Neural progenitor cell (in vitro differentiated cells): ENCODE measurements around the gene LIAS. TPM values are rescaled to one million over a fixed set of nuclear protein-coding genes. Genes with fewer than 3 reads are reported as not detected.

Source experiments
- DNase-seq: peaks from one replicate; pipeline ENCODE4 v3.0.0-alpha.2; 2016; ENCODE audit warnings: low spot score
- H2AFZ ChIP-seq: fragments of 200-600 bp; sonication (generic); replicated peaks from 2 replicates; pipeline ENCODE4 v1.6.1; 2016; ENCODE audit warnings: antibody characterized with exemption
- H3F3A ChIP-seq: fragments of 200-600 bp; sonication (generic); 2 replicates; pipeline ENCODE4 v1.6.1; 2016; ENCODE audit warnings: antibody characterized with exemption, low read depth
- H3K27ac ChIP-seq: fragments of 200-600 bp; sonication (generic); 2 replicates; pipeline ENCODE4 v1.5.1; 2016; ENCODE audit warnings: mild to moderate bottlenecking
- H3K27me3 ChIP-seq: fragments of 200-600 bp; sonication (generic); 2 replicates; pipeline ENCODE4 v1.6.1; 2016; ENCODE audit warnings: mild to moderate bottlenecking, moderate library complexity
- H3K36me3 ChIP-seq: fragments of 200-600 bp; sonication (generic); 2 replicates; pipeline ENCODE4 v1.5.1; 2016
- H3K4me1 ChIP-seq: fragments of 200-600 bp; sonication (generic); 2 replicates; pipeline ENCODE4 v1.6.1; 2016; ENCODE audit warnings: mixed run types
- H3K4me2 ChIP-seq: fragments of 200-600 bp; sonication (generic); 2 replicates; pipeline ENCODE4 v1.6.1; 2016
- H3K4me3 ChIP-seq: fragments of 200-600 bp; sonication (generic); 2 replicates; pipeline ENCODE4 v1.5.1; 2016
- H3K79me2 ChIP-seq: fragments of 200-600 bp; sonication (generic); 2 replicates; pipeline ENCODE4 v1.6.1; 2016; ENCODE audit warnings: low read depth
- H3K9ac ChIP-seq: fragments of 200-600 bp; sonication (generic); 2 replicates; pipeline ENCODE4 v1.6.1; 2016
- H3K9me3 ChIP-seq: fragments of 200-600 bp; sonication (generic); 2 replicates; pipeline ENCODE4 v1.5.1; 2016; ENCODE audit warnings: low read depth
- H4K20me1 ChIP-seq: fragments of 200-600 bp; sonication (generic); 2 replicates; pipeline ENCODE4 v1.6.1; 2016; ENCODE audit warnings: low read depth
- H3K27ac Mint-ChIP-seq: 3 replicates; pipeline ENCODE4 v1.8.0; 2021; ENCODE audit warnings: mixed read lengths
- H3K27me3 Mint-ChIP-seq: 2 replicates; pipeline ENCODE4 v1.8.0; 2022; ENCODE audit warnings: low read depth, mild to moderate bottlenecking, inconsistent platforms, moderate library complexity, mixed read lengths; ENCODE audit not compliant: insufficient read depth
- H3K36me3 Mint-ChIP-seq: 3 replicates; pipeline ENCODE4 v1.8.0; 2021; ENCODE audit warnings: mixed read lengths
- H3K4me1 Mint-ChIP-seq: 3 replicates; pipeline ENCODE4 v1.8.0; 2021; ENCODE audit warnings: mixed read lengths
- H3K4me3 Mint-ChIP-seq: 3 replicates; pipeline ENCODE4 v1.8.0; 2021; ENCODE audit warnings: mild to moderate bottlenecking, moderate library complexity, mixed read lengths
- H3K9me3 Mint-ChIP-seq: 3 replicates; pipeline ENCODE4 v1.8.0; 2020; ENCODE audit warnings: mixed read lengths
- EZH2 ChIP-seq: fragments of 200-600 bp; sonication (generic); IDR thresholded peaks from 2 replicates; pipeline ENCODE4 v1.6.1; 2017; ENCODE audit warnings: antibody characterized with exemption, mild to moderate bottlenecking, moderate library complexity
- EZH2phosphoT487 ChIP-seq: fragments of 200-600 bp; sonication (generic); IDR thresholded peaks from 2 replicates; pipeline ENCODE4 v1.6.1; 2017; ENCODE audit warnings: antibody characterized with exemption
- total RNA-seq: library from RNA; depleted of rRNA; stranded (reverse); fragments of >200 nt; gene quantifications from 2 replicates; pipeline ENCODE4 v1.2.3, GENCODE V29; 2015; ENCODE audit warnings: low replicate concordance
- TF ChIP-seq, protein P1 (sequence below): fragments of 200-600 bp; sonication (generic); IDR thresholded peaks from 2 replicates; pipeline ENCODE4 v1.5.1; 2017; ENCODE audit warnings: antibody characterized with exemption, mild to moderate bottlenecking

Gene LIAS
- total RNA-seq, 1 donor from 2014 or later = 30.5 TPM

DNA sequence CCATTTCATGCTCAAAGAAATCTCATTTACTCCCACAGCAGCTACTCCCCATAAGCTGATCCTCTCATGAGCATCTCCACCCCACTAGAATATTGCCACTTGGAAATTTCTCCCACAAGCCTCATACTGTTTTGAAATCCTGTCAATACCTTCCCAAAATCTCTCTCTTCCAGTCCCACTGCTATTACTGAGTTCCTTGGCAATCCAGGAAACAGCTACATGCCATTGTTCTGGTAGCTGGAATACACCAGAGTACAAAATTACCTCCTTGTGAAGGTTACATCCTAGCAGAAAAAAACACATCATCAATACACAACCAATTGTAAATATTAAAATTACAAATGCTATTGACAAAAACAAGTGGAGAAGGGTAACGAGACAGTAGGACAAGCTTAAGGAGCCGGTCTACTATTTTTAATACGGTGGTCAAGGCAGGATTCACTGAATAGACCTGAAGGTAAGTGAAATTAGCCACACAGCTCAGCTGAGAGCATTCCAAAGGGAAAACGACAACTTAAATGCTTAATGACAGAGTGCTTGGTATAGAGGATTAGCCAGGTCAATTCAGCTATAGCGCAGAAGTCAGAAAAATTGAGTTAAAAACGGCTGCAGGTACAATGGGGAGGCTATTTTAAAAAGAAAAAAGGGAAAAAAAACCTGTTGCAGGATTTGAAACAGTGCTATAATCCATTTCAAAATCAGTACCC, 6.5 kb upstream of the LIAS start:
- no peak for DNase-seq
- peaks cover 57% of the 10 kb centered on the region for H4K20me1 ChIP-seq
- Mint-ChIP-seq H3K27me3 (peaks cover 2% of the 10 kb centered on the region), H3K9me3 (no peaks in the 10 kb centered on the region), H3K4me3 (no peak overlapping the region), H3K4me1 (peaks cover 8% of the 10 kb centered on the region), H3K36me3 (peaks cover 39% of the 10 kb centered on the region), H3K27ac (no peak overlapping the region)
- H3K9ac ChIP-seq = no peak overlapping the region
- TF ChIP-seq, protein P1, sequence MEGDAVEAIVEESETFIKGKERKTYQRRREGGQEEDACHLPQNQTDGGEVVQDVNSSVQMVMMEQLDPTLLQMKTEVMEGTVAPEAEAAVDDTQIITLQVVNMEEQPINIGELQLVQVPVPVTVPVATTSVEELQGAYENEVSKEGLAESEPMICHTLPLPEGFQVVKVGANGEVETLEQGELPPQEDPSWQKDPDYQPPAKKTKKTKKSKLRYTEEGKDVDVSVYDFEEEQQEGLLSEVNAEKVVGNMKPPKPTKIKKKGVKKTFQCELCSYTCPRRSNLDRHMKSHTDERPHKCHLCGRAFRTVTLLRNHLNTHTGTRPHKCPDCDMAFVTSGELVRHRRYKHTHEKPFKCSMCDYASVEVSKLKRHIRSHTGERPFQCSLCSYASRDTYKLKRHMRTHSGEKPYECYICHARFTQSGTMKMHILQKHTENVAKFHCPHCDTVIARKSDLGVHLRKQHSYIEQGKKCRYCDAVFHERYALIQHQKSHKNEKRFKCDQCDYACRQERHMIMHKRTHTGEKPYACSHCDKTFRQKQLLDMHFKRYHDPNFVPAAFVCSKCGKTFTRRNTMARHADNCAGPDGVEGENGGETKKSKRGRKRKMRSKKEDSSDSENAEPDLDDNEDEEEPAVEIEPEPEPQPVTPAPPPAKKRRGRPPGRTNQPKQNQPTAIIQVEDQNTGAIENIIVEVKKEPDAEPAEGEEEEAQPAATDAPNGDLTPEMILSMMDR = no peak
- TF ChIP-seq EZH2phosphoT487 = no peak
- no peak for TF ChIP-seq EZH2
- no peak overlapping the region for H3K4me3 ChIP-seq
- H3K36me3 ChIP-seq = peaks cover 46% of the 10 kb centered on the region
- no peak overlapping the region for H2AFZ ChIP-seq
- peaks cover 93% of the 10 kb centered on the region for H3F3A ChIP-seq
- no peaks in the 10 kb centered on the region for H3K27me3 ChIP-seq
- no peaks in the 10 kb centered on the region for H3K9me3 ChIP-seq
- H3K79me2 ChIP-seq = peaks cover 38% of the 10 kb centered on the region
- peaks cover 14% of the 10 kb centered on the region for H3K4me1 ChIP-seq
- H3K27ac ChIP-seq = no peak overlapping the region
- H3K4me2 ChIP-seq = no peak overlapping the region

DNA sequence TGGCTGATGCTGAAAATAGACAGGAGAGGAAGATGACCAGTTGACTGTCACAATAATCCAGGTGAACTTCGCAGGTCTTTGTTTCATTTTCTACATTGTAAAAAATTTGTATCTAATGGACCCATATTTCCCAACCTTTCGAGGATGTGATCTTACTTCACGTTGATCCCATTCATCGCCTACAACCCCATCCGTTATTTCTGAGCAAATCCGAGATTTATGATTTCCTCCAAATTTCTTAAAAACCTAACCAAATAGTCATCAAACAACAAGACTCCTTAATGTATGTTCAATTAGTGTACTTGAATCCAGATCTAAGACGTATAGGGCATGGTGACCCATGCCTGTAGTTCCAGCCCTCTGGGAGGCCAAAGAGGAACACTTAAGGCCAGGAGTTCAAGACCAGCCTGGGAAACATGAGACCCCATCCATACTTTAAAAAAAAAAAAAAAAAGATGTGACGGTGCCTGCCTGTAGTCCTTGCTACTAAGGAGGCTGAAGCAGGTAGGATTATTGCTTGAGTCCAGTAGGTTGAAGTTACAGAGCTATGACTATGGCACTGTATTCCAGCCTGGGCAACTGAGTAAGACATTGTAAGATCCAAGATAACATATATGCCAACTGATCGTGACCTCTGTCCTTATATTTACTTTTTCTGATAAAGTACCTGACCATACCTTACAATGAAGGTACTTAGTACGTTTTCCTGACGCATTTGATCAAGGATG, 5.8 kb upstream of the LIAS start:
- Histone ChIP-seq H3K79me2 (peaks cover 45% of the 10 kb centered on the region), H3K9me3 (no peaks in the 10 kb centered on the region), H3K36me3 (peaks cover 49% of the 10 kb centered on the region), H3K4me3 (no peak overlapping the region), H3F3A (peaks cover 100% of the 10 kb centered on the region), H3K27ac (no peak overlapping the region), H2AFZ (no peak overlapping the region), H3K9ac (no peak overlapping the region), H3K4me1 (peaks cover 20% of the 10 kb centered on the region), H3K27me3 (no peaks in the 10 kb centered on the region), H4K20me1 (peaks cover 64% of the 10 kb centered on the region), H3K4me2 (no peak overlapping the region)
- Mint-ChIP-seq H3K4me1 (peaks cover 15% of the 10 kb centered on the region), H3K27me3 (peaks cover 2% of the 10 kb centered on the region), H3K36me3 (peaks cover 42% of the 10 kb centered on the region), H3K4me3 (no peak overlapping the region), H3K27ac (no peak overlapping the region), H3K9me3 (no peaks in the 10 kb centered on the region)
- TF ChIP-seq EZH2phosphoT487 = no peak
- TF ChIP-seq EZH2 = no peak
- TF ChIP-seq, protein P1 = no peak
- no peak for DNase-seq

DNA sequence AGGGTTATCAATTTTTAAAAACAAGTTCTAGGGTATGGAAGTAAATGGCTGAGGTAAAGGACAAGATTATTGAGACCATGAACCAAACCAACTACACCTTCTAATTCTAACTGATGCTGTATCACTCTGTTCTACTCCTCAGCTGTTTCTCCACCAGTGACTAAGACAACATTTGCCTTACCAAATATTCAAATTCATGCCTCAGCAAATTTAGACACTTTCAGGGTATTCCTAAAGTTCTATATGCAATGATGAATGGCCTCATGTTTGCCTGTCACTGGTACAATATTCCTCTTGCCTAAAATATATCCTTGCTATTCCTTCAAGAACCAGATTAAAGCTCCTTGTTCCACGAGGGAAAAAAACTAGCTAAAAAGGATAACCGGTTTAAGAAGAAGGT, 5.1 kb upstream of the LIAS start:
- peaks cover 69% of the 10 kb centered on the region for H4K20me1 ChIP-seq
- Mint-ChIP-seq H3K4me3 (no peak overlapping the region), H3K27me3 (peaks cover 2% of the 10 kb centered on the region), H3K36me3 (peaks cover 42% of the 10 kb centered on the region), H3K27ac (no peak overlapping the region), H3K9me3 (no peaks in the 10 kb centered on the region), H3K4me1 (peaks cover 17% of the 10 kb centered on the region)
- peaks cover 20% of the 10 kb centered on the region for H3K4me1 ChIP-seq
- H2AFZ ChIP-seq = no peak overlapping the region
- no peak overlapping the region for H3K4me3 ChIP-seq
- H3K9ac ChIP-seq = no peak overlapping the region
- H3K4me2 ChIP-seq = no peak overlapping the region
- peaks cover 52% of the 10 kb centered on the region for H3K79me2 ChIP-seq
- H3K36me3 ChIP-seq = peaks cover 49% of the 10 kb centered on the region
- H3F3A ChIP-seq = peaks cover 100% of the 10 kb centered on the region
- no peak for DNase-seq
- no peaks in the 10 kb centered on the region for H3K9me3 ChIP-seq
- TF ChIP-seq EZH2phosphoT487 (no peak), EZH2 (no peak)
- TF ChIP-seq, protein P1 = no peak
- no peaks in the 10 kb centered on the region for H3K27me3 ChIP-seq
- no peak overlapping the region for H3K27ac ChIP-seq
